RWPE2 (cell line): Measurements from ENCODE around the gene NCR3LG1.

Experiments
- ATAC-seq: fragments of 200-7000 bp; cut with Tn5 transposase; 3 replicates; pipeline ENCODE4 v1.9.1; 2021; ENCODE audit warnings: low read depth
- DNase-seq: peaks from one replicate; pipeline ENCODE4 v3.0.0-alpha.2; 2020; ENCODE audit warnings: low spot score
- H3K27ac ChIP-seq: fragments of 450-650 bp; 2 replicates; pipeline ENCODE4 v1.5.1; 2017; ENCODE audit warnings: mild to moderate bottlenecking; ENCODE audit not compliant: poor library complexity, severe bottlenecking
- H3K27me3 ChIP-seq: fragments of 250-450 bp; sonication (Bioruptor Pico); 2 replicates; pipeline ENCODE4 v1.5.1; 2021; ENCODE audit warnings: mild to moderate bottlenecking, moderate library complexity; ENCODE audit not compliant: insufficient read depth, poor library complexity, severe bottlenecking
- H3K36me3 ChIP-seq: fragments of 250-450 bp; sonication (Bioruptor Pico); 2 replicates; pipeline ENCODE4 v1.5.1; 2020; ENCODE audit warnings: low read depth, mild to moderate bottlenecking, moderate library complexity
- H3K4me1 ChIP-seq: fragments of 250-450 bp; sonication (Bioruptor Pico); 2 replicates; pipeline ENCODE4 v1.5.1; 2021; ENCODE audit warnings: mild to moderate bottlenecking, moderate library complexity; ENCODE audit not compliant: insufficient read depth, poor library complexity, severe bottlenecking
- H3K4me3 ChIP-seq: fragments of 250-450 bp; sonication (Bioruptor Pico); 2 replicates; pipeline ENCODE4 v1.5.1; 2021; ENCODE audit warnings: mild to moderate bottlenecking, moderate library complexity; ENCODE audit not compliant: severe bottlenecking
- H3K9me3 ChIP-seq: fragments of 250-450 bp; sonication (Bioruptor Pico); 2 replicates; pipeline ENCODE4 v1.5.1; 2021; ENCODE audit warnings: mild to moderate bottlenecking, moderate library complexity; ENCODE audit not compliant: severe bottlenecking
- TF ChIP-seq, protein P1 (sequence below): fragments of 450-650 bp; IDR thresholded peaks from one replicate; pipeline ENCODE4 v1.5.1; 2017; ENCODE audit warnings: mild to moderate bottlenecking, moderate library complexity; ENCODE audit not compliant: poor library complexity, severe bottlenecking

Gene NCR3LG1

GRCh38 chr11:17347676-17348075 lies 3.9 kb upstream of the NCR3LG1 start:
- no peaks in the 10 kb centered on the region for H3K9me3 ChIP-seq
- ATAC-seq (no peak), DNase-seq (no peak)
- H3K4me3 ChIP-seq, result no peak overlapping the region
- no peaks in the 10 kb centered on the region for H3K27me3 ChIP-seq
- peaks cover 4% of the 10 kb centered on the region for H3K4me1 ChIP-seq
- no peak overlapping the region for H3K27ac ChIP-seq
- TF ChIP-seq, protein P1, sequence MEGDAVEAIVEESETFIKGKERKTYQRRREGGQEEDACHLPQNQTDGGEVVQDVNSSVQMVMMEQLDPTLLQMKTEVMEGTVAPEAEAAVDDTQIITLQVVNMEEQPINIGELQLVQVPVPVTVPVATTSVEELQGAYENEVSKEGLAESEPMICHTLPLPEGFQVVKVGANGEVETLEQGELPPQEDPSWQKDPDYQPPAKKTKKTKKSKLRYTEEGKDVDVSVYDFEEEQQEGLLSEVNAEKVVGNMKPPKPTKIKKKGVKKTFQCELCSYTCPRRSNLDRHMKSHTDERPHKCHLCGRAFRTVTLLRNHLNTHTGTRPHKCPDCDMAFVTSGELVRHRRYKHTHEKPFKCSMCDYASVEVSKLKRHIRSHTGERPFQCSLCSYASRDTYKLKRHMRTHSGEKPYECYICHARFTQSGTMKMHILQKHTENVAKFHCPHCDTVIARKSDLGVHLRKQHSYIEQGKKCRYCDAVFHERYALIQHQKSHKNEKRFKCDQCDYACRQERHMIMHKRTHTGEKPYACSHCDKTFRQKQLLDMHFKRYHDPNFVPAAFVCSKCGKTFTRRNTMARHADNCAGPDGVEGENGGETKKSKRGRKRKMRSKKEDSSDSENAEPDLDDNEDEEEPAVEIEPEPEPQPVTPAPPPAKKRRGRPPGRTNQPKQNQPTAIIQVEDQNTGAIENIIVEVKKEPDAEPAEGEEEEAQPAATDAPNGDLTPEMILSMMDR, result no peak
- no peaks in the 10 kb centered on the region for H3K36me3 ChIP-seq

DNA sequence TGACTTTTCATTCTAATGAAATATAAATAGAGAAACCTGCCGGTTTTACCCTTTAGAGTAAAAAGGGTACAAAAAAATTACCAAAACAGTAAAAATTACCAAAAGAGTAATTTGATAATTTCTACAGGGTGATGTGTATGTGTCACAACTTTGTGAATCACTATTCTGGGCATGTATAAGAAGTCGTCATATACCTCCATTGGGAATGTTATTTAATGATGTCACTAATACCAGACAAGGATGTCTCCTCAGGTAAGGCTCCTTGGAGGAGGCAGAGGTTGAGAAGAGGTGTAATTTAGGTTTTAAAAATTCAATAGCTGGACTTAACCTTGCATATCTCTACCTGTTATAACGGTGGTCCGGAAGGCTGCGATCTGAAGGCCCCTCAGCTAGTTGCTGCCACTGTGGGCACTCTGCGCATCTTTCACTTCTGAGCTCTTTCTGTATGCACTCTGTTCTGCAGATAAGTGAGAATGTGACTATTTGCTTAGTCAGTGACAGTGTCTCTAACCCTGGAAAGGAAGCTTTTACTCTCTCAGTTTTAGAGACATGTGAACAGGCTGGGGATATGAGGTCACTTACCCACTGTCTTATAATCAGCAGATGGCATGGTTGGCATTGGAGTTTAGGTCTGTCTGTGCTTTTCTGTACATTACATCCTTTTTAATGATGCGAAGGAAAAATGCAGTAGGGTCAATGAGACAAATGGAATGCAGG lies 987 bp upstream of the NCR3LG1 start:
- Histone ChIP-seq H3K4me1 (peaks cover 5% of the 10 kb centered on the region), H3K4me3 (no peak overlapping the region), H3K27ac (no peak overlapping the region), H3K9me3 (no peaks in the 10 kb centered on the region), H3K36me3 (no peaks in the 10 kb centered on the region), H3K27me3 (peaks cover 3% of the 10 kb centered on the region)
- DNase-seq, result no peak
- ATAC-seq, result no peak
- TF ChIP-seq, protein P1, result no peak

DNA sequence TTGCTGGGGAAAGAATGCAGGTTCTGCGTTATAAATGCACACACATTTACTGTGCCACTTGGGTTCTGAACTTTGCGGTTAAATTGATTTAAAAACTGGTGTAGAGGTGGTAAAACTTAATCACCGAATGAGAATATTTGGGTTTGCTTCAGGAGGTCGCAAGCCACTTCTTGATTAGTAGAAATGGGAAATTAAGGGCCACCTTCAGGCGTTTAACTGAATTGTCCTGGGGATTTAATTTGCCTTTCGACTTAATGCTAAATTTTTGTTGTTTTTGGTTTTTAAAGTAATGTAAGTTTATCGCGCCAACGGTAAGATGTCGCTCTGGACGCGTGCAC lies 459 bp upstream of the NCR3LG1 start:
- Histone ChIP-seq H3K36me3 (no peaks in the 10 kb centered on the region), H3K9me3 (no peaks in the 10 kb centered on the region), H3K4me3 (peak overlapping the region; percentile 61), H3K4me1 (peaks cover 5% of the 10 kb centered on the region), H3K27ac (no peak overlapping the region), H3K27me3 (peaks cover 3% of the 10 kb centered on the region)
- no peak for ATAC-seq
- TF ChIP-seq, protein P1, result peak; percentile 28
- DNase-seq, result no peak

DNA sequence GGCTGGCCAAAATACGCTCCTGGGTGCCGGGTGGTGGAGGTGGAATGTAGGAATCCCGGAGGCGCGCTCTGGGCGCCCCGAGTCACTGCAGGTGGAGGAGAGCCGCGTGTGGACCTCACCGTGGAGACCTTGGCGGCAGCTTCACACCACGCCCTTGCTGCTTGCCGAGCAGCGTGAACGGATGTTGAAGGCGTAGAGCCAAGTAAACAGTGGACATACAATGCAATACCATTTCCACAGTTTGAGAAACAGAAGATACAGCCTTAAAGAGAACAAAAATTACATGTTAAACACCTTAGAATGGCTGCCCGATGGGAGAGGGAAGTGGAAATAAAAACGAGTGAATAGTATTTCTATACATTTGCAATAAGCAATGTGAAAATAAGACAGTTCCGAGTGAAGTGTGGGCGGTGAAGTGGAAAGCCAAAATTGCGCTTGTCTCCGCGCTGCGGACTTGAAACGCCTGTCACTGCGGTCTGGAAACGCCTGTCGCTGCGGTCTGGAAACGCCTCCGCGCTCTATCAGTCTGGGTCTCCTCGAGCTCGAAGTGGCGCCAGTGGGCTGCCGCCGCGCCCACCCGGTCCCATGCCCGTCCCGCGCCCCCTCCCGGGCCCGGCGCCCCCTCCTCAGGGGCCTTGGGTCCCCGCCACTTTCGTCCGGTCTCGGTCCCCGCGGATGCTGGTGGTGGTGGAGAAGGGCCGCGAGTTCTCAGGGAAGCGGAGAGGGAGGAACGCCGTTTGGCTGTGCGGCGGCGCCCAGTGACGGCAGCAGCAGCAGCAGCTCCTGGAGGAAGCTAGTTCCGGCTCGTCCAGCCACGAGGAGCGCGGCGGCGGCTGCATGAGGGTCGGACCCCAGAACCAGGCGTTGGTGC lies 1.6 kb downstream of the NCR3LG1 start:
- Histone ChIP-seq H3K27me3 (peaks cover 3% of the 10 kb centered on the region), H3K27ac (peak overlapping the region; percentile 42)
- peak; percentile 71 for ATAC-seq

More for the DNA sequence above, 1.6 kb downstream of the NCR3LG1 start:
- H3K4me1 ChIP-seq, result peaks cover 5% of the 10 kb centered on the region
- H3K4me3 ChIP-seq, result peak overlapping the region; percentile 61
- no peaks in the 10 kb centered on the region for H3K9me3 ChIP-seq
- DNase-seq, result no peak
- TF ChIP-seq, protein P1, result no peak
- 0 out of 2 replicates have a peak, but pooled peaks cover 3% of the 10 kb centered on the region for H3K36me3 ChIP-seq
